Left cardiac atrium (tissue), 4 donors: ENCODE data around the gene SH3RF1. TPM values are rescaled to one million over a fixed set of nuclear protein-coding genes. Genes with fewer than 3 reads are reported as not detected.
A peak's percentile ranks its signal among the peaks of the same experiment; 100 is the strongest.
"Not testable (repeated sequence)": the region's sequence is repeated elsewhere in the genome, so short reads cannot be mapped to it uniquely, and the experiment has no call there.

Experiments used
- ATAC-seq, 2 donors: fragments of 200-7000 bp; cut with Tn5 transposase; one replicate each; pipeline ENCODE4 v1.9.1; 2020; ENCODE audit warnings: mild to moderate bottlenecking in 2 of 2, moderate library complexity in 2 of 2
- DNase-seq: peaks from one replicate; pipeline ENCODE4 v3.0.0-alpha.2; 2020
- intact Hi-C, 2 donors: fragments of 100-400 bp; cut with DNase I; formaldehyde crosslinking; loops; one replicate each; pipeline versions ENCODE4 v1.14.1 to v1.15.1; 2022 to 2023
- total RNA-seq, 2 donors: library from RNA; stranded (reverse); fragmentation: NEBNext Ultra II Directional; extraction: Animal tissue kit (Norgen Biotek cat#: 25700); gene quantifications; one replicate each; pipeline ENCODE4 v1.2.1, GENCODE V29; 2021
- donor health status: DM: no; HTN: yes; CAD: no.
- donor health status: DM: no; HTN: yes; CAD: no; lungs with severe emphysema.
- donor health status: DM: yes; HTN: yes; CAD: no.
- donor health status: Dilated cardiomyopathy.

The SH3RF1 gene
- total RNA-seq, 2 donors from 2014 or later, result 8.7 to 12.8 TPM

DNA sequence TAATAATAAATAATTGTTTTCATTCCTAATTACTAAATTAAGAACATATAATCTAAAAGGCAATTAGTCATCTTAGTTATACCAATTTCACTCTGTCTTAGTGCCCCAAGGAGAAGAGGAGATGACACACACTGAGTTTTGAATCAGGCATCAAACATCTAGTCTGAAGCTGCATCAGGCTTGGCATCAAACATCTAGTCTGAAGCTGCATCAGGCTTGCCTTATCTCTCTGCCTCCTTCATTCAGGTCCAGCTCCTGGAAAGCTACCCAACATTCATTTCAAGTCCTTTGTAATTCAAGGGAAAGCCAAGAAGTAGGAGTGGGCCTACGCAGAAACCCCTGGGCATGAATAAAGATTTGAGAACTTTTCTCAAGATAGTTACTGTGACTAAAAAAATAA is 62.2 kb downstream of the SH3RF1 start:
- DNase-seq, result no peak
- intact Hi-C loops, result no loop called here
- ATAC-seq, result peak in 1 of 2 donors; percentile 72

DNA sequence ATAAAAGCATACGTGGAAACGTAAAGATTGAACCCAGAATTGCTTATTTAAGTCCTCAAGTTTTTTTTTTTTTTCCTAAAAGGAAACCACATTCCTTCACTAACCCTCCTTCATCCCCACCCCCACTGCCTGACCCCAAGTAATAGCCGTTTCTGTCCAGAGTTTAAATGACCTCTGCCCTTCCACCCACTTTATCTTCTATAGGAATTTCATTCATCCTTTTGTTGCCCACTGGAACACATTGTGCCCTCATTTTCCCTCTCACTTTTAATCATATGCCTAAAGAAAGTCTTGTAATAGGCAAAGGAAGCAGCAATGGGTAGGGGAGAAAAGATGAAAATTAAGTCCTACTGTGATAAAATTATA is 62.7 kb downstream of the SH3RF1 start:
- intact Hi-C loops, result no loop called here
- DNase-seq, result no peak
- no peak for ATAC-seq

DNA sequence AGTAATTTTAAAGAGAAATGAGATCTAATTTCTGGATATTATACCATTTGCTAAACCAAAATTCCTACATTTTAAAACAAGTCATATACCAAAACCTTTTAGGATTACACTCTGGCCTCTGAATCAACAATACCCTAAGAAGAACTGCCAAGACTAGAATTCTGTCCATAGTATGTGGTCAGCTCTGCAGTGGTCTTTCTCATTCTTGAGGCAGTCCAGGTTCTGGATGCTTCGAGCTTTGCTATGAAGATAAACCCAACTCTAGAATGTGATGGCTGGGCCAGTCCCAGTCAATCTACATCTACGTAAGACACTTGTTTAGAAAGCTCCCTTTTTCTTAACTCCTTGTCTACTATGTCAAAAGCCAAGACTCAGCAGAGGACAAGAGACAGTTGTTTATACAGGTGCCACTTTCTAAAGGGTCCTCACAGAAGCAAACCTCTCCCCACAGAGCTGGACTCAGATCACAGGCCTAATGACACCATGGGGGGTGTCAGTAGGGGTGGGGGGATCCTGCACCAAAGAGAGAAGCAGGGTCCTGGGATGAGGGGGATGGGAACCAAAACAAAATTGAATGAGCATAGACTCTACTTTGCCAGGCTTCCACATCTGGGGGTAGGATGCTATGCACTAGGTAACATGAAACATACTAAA is 63.2 kb downstream of the SH3RF1 start:
- DNase-seq (no peak), ATAC-seq (no peak)
- intact Hi-C loops, result no loop called here

DNA sequence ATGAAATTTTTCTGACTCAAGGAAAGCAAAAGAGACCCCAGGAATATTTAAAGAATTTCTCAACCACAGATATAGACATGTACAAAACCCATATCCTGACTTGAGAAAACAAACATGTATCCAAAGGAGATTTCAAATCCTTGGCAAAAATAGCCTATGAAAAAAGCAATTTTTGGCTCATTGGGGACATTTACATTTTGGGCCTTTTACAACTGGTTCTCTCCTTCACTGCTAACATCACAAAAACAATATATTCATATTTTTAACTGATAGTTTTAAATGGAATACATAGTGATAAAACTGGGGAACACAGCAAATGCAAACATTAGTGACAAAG is 65.0 kb downstream of the SH3RF1 start:
- intact Hi-C loops, result no loop called here

DNA sequence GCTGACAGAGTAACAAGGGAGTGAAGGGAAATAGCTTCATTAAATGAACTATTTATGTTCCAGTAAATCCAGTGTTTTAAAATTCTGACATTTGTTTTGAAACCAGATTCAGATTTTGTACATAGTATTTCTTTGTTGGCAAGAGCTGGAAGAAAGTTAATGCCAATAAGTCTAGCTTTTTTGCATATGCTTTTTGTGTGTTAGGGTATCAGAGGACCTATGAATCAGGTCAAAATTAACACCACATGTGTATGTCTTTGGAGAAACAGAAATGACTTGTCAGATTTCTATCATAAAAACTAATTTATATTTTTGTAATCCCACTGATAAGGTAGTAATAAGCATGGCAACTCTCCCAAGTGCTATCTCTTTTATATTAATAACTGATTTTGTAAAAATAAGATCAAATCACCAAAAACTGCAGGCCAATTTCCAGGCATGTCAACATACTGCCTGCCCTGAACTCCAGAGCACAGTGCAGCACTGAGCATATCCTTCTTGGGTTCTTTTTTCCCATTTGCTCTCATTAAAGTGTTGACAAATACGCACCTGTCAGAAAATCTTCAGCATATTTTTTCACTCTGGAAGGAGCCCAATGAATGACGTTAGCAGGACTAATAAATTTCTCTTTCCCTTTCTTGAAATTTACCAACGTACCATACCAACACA is 65.5 kb downstream of the SH3RF1 start:
- no peak for DNase-seq
- intact Hi-C loops, result no loop called here
- peak in 1 of 2 donors; percentile 31 for ATAC-seq

More for the DNA sequence above, 65.0 kb downstream of the SH3RF1 start:
- ATAC-seq, result no peak
- no peak for DNase-seq

DNA sequence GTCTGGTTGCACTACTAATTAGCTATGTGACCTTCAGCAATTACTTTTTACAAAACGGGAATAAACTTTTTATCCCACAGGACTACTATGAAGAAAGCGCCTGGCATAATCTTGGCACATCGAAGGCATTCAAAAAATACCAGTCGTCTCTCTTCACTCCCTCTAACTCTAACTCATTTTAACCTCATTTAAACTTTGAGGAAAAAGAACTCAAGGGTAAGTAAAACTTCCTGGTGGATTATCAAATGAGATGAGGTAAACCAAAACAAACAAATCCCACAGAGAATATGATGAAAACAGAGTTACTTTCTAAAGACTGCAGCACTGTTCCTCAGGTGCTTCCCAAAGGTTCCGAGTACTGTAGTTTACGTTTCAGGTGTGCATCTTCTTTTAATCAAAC is 66.9 kb downstream of the SH3RF1 start:
- no peak for DNase-seq
- intact Hi-C loops, result no loop called here

DNA sequence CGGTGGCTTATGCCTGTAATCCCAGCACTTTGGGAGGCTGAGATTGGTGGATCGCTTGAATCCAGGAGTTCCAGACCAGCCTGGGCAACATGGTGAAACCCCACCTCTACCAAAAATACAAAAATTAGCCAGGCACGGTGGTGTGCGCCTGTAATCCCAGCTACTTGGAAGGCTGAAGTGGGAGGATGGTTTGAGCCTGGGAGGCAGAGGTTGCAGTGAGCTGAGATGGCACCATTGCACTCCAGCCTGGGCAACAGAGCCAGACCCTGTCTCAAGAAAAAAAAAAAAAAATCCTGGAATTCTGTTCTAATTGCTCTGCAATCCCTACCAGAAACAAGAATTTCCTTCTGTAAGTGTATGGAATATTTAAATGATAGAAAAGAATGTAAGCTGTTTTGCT is 67.5 kb downstream of the SH3RF1 start:
- intact Hi-C loops, ATAC-seq, DNase-seq: not testable (repeated sequence)

More for the DNA sequence above, 66.9 kb downstream of the SH3RF1 start:
- ATAC-seq, result peak; percentile 59 to 62

DNA sequence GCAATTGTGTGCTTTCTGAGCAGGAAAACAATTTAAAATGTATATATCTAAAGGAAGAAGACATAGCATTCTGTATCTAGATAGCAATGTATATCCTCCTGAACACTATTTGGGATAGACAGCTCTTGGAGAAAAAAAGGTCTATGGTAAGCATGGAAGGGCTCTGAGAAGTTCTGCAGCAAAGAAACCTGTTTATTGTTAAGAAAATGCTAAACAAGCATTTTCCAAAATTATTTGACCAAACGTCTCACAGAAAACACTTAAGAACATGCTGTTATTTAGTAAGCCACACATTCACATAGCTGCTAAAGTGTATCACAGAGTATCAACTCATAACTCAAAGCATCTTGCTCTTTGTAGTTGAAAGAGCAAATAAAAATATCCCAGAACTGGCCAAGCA is 67.9 kb downstream of the SH3RF1 start:
- intact Hi-C loops, result no loop called here
- ATAC-seq, result no peak

DNA sequence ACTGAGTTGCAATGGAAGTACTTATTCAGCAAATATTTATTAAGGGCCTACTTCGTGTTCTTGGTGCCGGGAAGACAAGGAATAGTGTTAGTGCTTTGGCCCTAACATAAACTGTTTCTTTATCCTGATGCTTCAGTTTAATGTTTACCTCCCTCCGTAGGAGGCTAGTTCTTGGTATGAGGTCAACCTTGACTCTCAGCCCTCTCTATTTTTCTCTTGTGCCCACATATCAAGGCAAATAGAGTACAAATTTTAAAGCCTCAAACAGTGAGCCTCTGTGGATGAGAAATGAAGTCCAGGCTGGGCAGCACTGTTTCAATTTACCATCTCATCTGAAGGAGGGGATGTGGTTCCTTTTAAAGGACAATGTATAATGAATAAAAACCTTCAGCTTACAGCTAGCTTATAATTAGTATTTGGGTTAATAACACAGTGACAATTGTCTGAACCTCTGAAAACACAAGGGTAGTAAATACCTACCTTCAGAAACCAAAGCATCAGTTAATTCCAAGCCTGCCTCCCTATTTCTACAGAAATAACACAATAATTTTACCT is 68.5 kb downstream of the SH3RF1 start:
- DNase-seq (no peak), ATAC-seq (peak; percentile 12 to 38)
- intact Hi-C loops, result no loop called here

More for the DNA sequence above, 67.9 kb downstream of the SH3RF1 start:
- DNase-seq, result no peak

DNA sequence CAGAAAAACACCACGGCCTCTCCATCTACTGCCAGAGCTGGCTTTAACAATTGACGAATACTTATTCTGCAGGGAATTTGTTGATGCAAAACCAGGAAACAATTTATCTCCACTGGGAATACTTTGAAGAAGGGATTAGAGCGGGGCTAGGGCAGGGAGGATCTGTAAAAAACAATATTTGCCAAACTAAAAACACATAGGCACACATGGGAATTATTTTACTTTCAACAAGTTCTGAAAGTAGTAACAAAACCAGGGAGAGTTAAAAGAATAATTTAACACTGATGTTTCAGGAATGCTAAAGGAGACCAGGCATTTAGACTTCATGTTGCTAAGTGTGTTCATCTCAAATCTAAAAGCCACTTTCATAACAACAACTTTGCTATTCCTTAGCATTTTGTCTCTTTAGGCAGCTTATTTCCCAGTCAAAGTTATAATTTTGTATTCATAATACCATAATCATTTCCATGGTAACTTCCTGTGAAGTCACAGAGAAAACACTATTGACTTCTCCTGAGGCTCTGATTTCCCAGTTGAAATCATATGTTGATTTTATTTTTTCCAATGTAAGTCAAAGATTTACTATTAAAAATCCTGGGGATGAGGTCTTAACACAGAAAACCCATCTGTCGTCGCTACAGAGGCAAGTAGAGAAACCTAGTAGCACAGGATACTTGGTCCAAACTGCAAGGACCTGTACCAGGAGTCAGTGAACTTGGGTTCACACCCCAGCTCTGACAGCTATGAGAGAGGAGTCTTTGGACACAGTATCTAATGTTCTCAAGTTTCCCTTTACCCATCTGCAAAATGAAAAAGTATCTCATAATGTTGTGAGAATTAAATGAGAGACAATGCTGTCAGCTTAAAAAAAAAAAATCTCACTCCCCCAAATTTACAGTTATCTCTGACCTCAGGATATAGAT is 69.3 kb downstream of the SH3RF1 start:
- ATAC-seq (peak; percentile 47 to 50), DNase-seq (no peak)
- intact Hi-C loops, result no loop called here

DNA sequence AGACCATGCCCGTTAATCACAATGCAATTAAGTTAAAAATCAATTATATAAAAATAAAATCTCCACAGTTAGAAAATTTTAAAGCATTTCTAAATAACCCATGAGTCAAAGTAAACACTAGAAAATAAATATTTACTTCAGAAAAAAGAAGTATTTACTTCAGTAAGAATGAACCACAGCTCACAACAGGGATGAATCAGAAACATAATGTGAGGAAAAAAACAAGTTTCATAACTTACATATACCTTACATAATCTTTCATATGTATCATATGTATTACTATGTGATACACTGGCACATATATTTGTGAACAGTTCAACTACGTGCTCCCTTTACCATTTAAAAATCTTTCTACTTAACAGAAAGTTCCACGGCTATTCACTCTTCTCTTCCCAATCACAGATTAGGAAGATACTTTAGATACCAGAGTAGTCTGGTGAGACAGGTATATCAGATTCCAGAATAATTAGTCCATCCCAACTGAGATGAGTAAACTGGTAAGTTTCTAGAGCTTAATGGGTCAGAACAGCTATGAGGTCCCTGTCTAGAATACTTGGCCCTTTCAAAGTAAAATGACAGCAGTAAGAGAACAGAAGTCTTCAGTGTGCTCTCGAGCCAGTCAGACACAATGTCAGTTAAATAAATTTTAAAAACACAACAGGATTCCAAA is 70.3 kb downstream of the SH3RF1 start:
- intact Hi-C loops, result no loop called here
- no peak for ATAC-seq
- no peak for DNase-seq

DNA sequence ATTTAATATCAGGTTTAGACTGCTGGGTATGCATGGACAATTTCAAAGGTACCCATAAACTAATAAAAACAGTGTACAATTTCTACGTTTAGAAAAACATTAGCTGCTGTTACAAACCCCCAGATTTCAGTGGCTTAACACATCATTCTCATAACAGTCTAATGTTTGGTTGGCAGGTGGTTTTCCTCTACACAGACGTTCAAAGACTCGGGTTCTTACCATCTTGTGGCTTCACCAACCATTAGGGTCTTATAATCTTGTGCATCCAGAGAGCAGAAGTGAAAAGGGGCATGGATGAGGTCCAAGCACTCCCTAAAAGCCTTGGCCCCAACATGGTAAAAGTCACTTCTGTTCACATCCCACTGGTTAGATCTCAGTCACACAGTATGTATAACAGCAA is 71.6 kb downstream of the SH3RF1 start:
- intact Hi-C loops, result no loop called here
- DNase-seq, result no peak
- no peak for ATAC-seq

DNA sequence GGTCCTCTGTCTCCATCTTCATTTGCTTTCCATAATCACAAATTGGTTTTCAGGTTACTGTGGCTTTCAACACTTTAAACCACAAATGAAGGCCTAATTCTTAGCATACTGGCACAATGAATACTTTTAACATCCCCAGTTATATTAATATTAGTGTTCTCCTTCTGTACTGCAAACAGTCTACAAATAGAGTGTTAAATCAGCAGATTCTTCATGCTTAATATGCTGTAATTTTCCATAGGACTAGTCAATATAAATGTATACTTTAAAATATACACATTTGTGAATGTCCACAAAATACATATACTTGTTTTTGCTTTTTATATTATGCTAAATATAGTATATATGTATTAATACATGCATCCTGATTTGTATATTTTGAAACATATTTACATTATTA is 72.6 kb downstream of the SH3RF1 start:
- ATAC-seq (no peak), DNase-seq (no peak)
- intact Hi-C loops, result no loop called here

DNA sequence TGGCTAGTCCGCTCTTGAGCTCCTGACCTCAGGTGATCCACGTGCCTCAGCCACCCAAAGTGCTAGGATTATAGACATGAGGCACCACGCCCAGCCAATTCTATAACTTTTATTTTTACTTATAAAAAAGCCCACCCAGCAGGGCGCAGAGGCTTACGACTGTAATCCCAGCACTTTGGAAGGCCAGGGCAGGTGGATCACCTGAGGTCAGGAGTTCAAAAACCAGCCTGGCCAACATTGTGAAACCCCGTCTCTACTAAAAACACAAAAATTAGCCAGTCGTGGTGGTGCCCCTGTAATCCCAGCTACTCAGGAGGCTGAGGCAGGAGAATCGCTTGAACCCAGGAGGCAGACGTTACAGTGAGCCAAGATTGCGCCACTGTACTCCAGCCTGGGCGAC is 73.5 kb downstream of the SH3RF1 start:
- ATAC-seq, DNase-seq, intact Hi-C loops: not testable (repeated sequence)

DNA sequence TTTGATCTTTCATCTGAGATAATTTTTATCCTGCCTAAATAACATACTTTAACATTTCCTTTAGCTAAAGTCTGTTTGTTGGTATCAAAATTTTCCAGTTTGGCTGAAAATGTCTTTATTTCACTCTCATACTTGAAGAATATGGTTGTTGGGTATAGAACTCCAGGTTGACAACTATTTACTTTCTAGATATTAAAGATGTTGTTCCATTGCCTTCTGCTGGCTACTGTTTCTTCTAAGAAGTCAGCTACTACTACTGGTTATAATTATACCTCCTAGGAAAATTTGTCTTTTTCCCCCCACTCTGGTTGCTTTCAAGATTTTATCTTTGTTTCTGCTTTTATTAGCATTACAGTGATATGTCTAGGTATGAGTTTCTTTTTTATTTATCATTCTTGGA is 75.7 kb downstream of the SH3RF1 start:
- DNase-seq, result no peak
- intact Hi-C loops, result no loop called here
- no peak for ATAC-seq

DNA sequence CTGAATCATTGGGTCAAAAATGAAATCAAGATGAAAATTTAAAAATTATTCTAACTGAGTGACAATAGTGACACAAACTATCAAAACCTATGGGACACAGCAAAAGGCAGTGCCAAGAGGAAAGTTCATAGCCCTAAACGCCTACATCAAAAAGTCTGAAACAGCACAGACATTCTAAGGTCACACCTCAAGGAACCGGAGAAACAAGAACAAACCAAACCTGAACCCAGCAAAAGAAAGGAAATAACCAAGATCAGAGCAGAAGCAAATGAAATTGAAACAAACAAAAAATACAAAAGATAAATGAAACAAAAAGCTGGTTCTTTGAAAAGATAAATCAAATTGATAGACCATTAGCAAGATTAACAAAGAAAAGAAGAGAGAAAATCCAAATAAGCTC is 80.8 kb downstream of the SH3RF1 start:
- ATAC-seq, DNase-seq, intact Hi-C loops: not testable (repeated sequence)

DNA sequence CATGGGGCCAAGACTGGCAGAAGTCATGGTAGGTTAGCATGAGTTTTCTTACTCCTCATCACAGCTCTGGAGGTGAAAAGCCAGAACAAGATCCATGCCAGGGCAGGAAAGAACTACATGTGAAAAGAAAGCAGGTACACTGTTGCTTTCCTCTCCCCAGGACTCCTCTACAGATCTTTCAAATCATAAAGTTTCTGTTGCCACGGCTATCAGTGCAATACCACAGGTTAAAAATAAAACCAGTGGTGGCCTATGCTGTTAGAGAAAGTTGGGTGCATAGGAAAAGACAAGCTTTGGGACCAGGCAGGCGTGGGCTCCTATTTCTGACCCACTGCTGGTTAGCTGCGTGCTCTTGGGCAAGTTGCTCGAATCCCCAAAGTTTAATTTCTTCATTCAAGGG is 81.4 kb downstream of the SH3RF1 start:
- ATAC-seq, result no peak
- intact Hi-C loops, result no loop called here
- no peak for DNase-seq

DNA sequence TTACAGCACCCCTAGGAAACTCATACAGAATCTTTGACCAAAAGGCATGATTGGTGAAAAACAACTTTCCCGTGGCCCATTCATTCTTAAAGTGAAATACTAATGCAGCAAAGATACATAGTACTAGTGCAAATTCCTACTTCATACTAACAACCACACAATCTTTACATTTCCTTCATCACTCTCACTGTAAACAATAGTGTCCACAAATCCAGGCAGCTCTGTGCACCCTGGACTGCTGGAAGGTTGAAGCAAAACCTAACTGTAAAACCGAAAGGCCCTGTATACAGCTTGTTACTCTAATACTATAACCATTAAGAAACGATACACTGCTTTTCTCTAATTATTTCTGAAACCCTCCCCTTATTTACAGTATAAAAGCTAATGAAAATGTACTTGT is 82.6 kb downstream of the SH3RF1 start:
- DNase-seq, result no peak
- ATAC-seq, result no peak
- intact Hi-C loops, result no loop called here
